Progenitor cell of endocrine pancreas (in vitro differentiated cells): ENCODE results near the gene KRIT1. TPM values are rescaled to one million over a fixed set of nuclear protein-coding genes. Genes with fewer than 3 reads are reported as not detected.

Experiments
- DNase-seq: peaks from one replicate; pipeline ENCODE4 v3.0.0; 2021; ENCODE audit warnings: low spot score; ENCODE audit not compliant: unreplicated experiment
- H3K27ac Mint-ChIP-seq: 2 replicates; pipeline ENCODE4 v1.8.0; 2021; ENCODE audit warnings: mild to moderate bottlenecking, moderate library complexity, mixed read lengths
- H3K27me3 Mint-ChIP-seq: 2 replicates; pipeline ENCODE4 v1.8.0; 2021; ENCODE audit warnings: mixed read lengths
- H3K36me3 Mint-ChIP-seq: 2 replicates; pipeline ENCODE4 v1.8.0; 2022; ENCODE audit warnings: mixed read lengths; ENCODE audit not compliant: insufficient read depth
- H3K4me1 Mint-ChIP-seq: 2 replicates; pipeline ENCODE4 v1.8.0; 2021; ENCODE audit warnings: low read depth, mixed read lengths
- H3K4me3 Mint-ChIP-seq: 2 replicates; pipeline ENCODE4 v1.8.0; 2021; ENCODE audit warnings: low read depth, mild to moderate bottlenecking, moderate library complexity, mixed read lengths
- H3K9me3 Mint-ChIP-seq: 2 replicates; pipeline ENCODE4 v1.8.0; 2021; ENCODE audit warnings: low read depth, mixed read lengths
- total RNA-seq: library from RNA; stranded (reverse); gene quantifications from 2 replicates; pipeline ENCODE4 v1.2.1, GENCODE V29; 2021
- TF ChIP-seq, protein P1 (sequence below): fragments of 200-600 bp; sonication (generic); IDR thresholded peaks from one replicate; pipeline ENCODE4 v1.5.0; 2021; ENCODE audit warnings: antibody characterized with exemption, mild to moderate bottlenecking; ENCODE audit not compliant: unreplicated experiment

KRIT1 gene
- total RNA-seq, 1 donor from 2014 or later, result 49.0 TPM

DNA sequence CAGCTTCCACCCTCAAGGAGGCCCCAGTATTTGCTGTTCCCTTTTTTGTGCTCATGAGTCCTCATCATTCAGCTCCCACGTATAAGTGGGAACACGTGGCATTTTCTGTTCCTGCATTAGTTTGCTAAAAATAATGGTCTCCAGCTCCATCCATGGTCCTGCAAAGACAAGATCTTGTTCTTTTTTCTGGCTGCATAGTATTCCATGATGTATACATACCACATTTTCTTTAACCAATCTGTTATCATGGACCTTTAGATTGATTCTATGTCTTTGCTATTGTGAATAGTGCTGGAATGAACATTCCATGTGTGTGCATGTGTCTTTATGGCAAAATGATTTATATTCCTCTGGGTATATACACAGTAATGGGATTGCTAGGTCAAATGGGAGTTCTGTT, 17.0 kb downstream of the KRIT1 start:
- no peak overlapping the region for H3K4me3 Mint-ChIP-seq
- no peaks in the 10 kb centered on the region for H3K27me3 Mint-ChIP-seq
- no peaks in the 10 kb centered on the region for H3K9me3 Mint-ChIP-seq
- no peak overlapping the region for H3K27ac Mint-ChIP-seq
- no peaks in the 10 kb centered on the region for H3K4me1 Mint-ChIP-seq
- DNase-seq, result no peak
- peaks cover 44% of the 10 kb centered on the region for H3K36me3 Mint-ChIP-seq
- TF ChIP-seq, protein P1, sequence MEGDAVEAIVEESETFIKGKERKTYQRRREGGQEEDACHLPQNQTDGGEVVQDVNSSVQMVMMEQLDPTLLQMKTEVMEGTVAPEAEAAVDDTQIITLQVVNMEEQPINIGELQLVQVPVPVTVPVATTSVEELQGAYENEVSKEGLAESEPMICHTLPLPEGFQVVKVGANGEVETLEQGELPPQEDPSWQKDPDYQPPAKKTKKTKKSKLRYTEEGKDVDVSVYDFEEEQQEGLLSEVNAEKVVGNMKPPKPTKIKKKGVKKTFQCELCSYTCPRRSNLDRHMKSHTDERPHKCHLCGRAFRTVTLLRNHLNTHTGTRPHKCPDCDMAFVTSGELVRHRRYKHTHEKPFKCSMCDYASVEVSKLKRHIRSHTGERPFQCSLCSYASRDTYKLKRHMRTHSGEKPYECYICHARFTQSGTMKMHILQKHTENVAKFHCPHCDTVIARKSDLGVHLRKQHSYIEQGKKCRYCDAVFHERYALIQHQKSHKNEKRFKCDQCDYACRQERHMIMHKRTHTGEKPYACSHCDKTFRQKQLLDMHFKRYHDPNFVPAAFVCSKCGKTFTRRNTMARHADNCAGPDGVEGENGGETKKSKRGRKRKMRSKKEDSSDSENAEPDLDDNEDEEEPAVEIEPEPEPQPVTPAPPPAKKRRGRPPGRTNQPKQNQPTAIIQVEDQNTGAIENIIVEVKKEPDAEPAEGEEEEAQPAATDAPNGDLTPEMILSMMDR, result no peak

GRCh38 chr7:92228100-92228499, 17.6 kb downstream of the KRIT1 start:
- no peak for DNase-seq
- Mint-ChIP-seq H3K4me3 (no peak overlapping the region), H3K27me3 (no peaks in the 10 kb centered on the region), H3K27ac (no peak overlapping the region), H3K36me3 (peaks cover 41% of the 10 kb centered on the region), H3K4me1 (no peaks in the 10 kb centered on the region), H3K9me3 (no peaks in the 10 kb centered on the region)
- TF ChIP-seq, protein P1, result no peak

DNA sequence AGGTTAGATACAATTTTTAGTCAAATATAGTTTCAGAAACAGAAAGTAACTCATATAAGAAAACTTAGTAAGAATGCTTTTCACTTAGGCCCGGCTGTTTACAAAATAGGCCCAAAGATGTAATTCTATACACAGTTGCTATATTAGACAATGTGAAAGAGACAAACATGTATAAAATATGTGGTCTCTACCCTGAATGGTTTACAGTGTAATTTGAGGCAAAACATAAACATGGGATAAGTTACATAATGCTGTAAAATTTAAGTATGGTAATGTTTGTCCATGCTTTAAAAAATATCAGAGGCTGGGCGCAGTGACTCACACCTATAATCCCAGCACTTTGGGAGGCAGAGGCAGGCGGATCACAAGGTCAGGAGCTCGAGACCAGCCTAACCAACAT, 18.7 kb downstream of the KRIT1 start:
- Mint-ChIP-seq H3K4me3 (no peak overlapping the region), H3K9me3 (no peaks in the 10 kb centered on the region)
- TF ChIP-seq, protein P1, result no peak

GRCh38 chr7:92221766-92222165, 23.9 kb downstream of the KRIT1 start:
- Mint-ChIP-seq H3K9me3 (no peaks in the 10 kb centered on the region), H3K36me3 (peaks cover 36% of the 10 kb centered on the region), H3K27me3 (no peaks in the 10 kb centered on the region), H3K27ac (no peak overlapping the region), H3K4me1 (no peaks in the 10 kb centered on the region), H3K4me3 (no peak overlapping the region)
- TF ChIP-seq, protein P1, result no peak
- DNase-seq, result no peak

More for the DNA sequence above, 18.7 kb downstream of the KRIT1 start:
- Mint-ChIP-seq H3K27ac (no peak overlapping the region), H3K36me3 (peaks cover 41% of the 10 kb centered on the region), H3K27me3 (no peaks in the 10 kb centered on the region), H3K4me1 (no peaks in the 10 kb centered on the region)
- DNase-seq, result no peak

- Mint-ChIP-seq H3K4me1 (no peaks in the 10 kb centered on the region), H3K27ac (no peak overlapping the region), H3K36me3 (peaks cover 42% of the 10 kb centered on the region), H3K4me3 (no peak overlapping the region), H3K27me3 (no peaks in the 10 kb centered on the region), H3K9me3 (no peaks in the 10 kb centered on the region)
- TF ChIP-seq, protein P1, result no peak
- DNase-seq, result no peak
These were observed 39.0 kb downstream of the KRIT1 start for GRCh38 chr7:92206672-92207071.
